ENCODE measurements around the gene TMEM52. TPM values are rescaled to one million over a fixed set of nuclear protein-coding genes. Genes with fewer than 3 reads are reported as not detected.

Gene TMEM52
- polyA plus RNA-seq, 3 donors: 2.3 TPM; not detected in 2

DNA sequence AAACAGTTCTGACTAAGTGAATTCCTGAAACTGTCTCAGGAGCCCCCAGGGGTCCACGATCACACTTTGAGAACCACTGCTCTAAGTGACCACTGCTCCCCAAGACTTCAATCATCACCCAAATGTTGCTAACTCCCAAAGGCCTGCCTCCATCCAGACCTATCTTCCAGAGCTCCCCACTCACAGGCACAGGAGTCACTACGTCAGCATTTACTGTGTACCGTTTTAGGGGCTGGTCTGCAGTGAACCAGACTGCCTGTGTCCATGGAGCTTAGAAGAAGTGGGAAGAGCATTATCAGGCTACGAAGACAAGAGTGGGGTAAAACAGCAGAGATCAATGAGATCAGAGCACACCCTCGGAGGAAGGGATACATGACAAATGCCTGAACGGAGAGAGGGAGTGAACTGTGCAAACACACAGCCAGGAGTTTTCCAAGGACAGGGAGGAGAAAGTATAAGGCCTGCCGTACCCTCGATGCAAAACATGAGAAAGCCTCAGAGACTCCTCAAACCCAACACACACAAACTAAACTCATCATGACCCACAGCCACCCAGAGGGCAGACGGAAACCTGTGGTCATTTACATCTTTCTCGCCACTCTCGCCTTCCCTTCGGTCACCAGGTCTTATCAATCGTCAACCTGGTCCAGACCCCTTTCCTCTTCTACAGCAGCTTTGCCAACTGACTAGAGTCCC is 38.3 kb downstream of the TMEM52 start:
- H3K79me2 ChIP-seq (ENCODE audit: insufficient read depth, low read length): peaks cover 100% of the 10 kb centered on the region
- no peak for DNase-seq
- H3K27ac ChIP-seq (ENCODE audit: low read depth in 1 of 2, low read length in 2 of 2): peak overlapping the region in 1 of 2 donors; percentile 58
- Mint-ChIP-seq H3K4me3 (no peak overlapping the region), H3K4me1 (peaks cover 62% of the 10 kb centered on the region), H3K27ac (peak overlapping the region in 6 of 7 donors; percentile 0 to 86 (median 58)), H3K27me3 (ENCODE audit: low read depth in 3 of 3) (peaks cover 0 to 2% (median 0%) of the 10 kb centered on the region in 3 donors), H3K36me3 (peaks cover 16 to 49% of the 10 kb centered on the region in 2 donors), H3K9me3 (no peaks in the 10 kb centered on the region)
- no peak overlapping the region for H3K4me3 ChIP-seq (replicated peaks in 1 of 3; ENCODE audit: low read depth in 2 of 3, low read length in 3 of 3)
- H3K9ac ChIP-seq (ENCODE audit: insufficient read depth, low read length, poor library complexity, severe bottlenecking): no peak overlapping the region
- no peaks in the 10 kb centered on the region for H3K9me3 ChIP-seq (replicated peaks in 1 of 2; ENCODE audit: control insufficient read depth in 1 of 2, insufficient read depth in 1 of 2, low read length in 2 of 2)
- H3K4me1 ChIP-seq (ENCODE audit: control insufficient read depth in 1 of 2, insufficient read depth in 2 of 2, low read length in 2 of 2): peaks cover 1 to 9% of the 10 kb centered on the region in 2 donors
- H4K20me1 ChIP-seq (ENCODE audit: insufficient read depth, low read length): peaks cover 100% of the 10 kb centered on the region
- H3K36me3 ChIP-seq (replicated peaks in 1 of 2; ENCODE audit: control insufficient read depth in 1 of 2, insufficient read depth in 2 of 2, low read length in 2 of 2): peaks cover 16 to 30% of the 10 kb centered on the region in 2 donors
- H3K4me2 ChIP-seq (replicated peaks; ENCODE audit: extremely low read depth, low read length, poor library complexity, severe bottlenecking): no peak overlapping the region
- intact Hi-C loops (cut with micrococcal nuclease): no loop called here
- 79% methylated on average over 9 of the region's 13 CpGs for whole genome bisulfite sequencing (ENCODE audit: insufficient coverage)
- TF ChIP-seq, protein P1, sequence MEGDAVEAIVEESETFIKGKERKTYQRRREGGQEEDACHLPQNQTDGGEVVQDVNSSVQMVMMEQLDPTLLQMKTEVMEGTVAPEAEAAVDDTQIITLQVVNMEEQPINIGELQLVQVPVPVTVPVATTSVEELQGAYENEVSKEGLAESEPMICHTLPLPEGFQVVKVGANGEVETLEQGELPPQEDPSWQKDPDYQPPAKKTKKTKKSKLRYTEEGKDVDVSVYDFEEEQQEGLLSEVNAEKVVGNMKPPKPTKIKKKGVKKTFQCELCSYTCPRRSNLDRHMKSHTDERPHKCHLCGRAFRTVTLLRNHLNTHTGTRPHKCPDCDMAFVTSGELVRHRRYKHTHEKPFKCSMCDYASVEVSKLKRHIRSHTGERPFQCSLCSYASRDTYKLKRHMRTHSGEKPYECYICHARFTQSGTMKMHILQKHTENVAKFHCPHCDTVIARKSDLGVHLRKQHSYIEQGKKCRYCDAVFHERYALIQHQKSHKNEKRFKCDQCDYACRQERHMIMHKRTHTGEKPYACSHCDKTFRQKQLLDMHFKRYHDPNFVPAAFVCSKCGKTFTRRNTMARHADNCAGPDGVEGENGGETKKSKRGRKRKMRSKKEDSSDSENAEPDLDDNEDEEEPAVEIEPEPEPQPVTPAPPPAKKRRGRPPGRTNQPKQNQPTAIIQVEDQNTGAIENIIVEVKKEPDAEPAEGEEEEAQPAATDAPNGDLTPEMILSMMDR (IDR thresholded peaks at IDR 0.05): no peak
- H2AFZ ChIP-seq (ENCODE audit: insufficient read depth, low read depth, low read length, poor library complexity, severe bottlenecking): no peak overlapping the region
- H3K27me3 ChIP-seq (ENCODE audit: control insufficient read depth in 2 of 2, insufficient read depth in 2 of 2, low read length in 2 of 2): no peaks in the 10 kb centered on the region

DNA sequence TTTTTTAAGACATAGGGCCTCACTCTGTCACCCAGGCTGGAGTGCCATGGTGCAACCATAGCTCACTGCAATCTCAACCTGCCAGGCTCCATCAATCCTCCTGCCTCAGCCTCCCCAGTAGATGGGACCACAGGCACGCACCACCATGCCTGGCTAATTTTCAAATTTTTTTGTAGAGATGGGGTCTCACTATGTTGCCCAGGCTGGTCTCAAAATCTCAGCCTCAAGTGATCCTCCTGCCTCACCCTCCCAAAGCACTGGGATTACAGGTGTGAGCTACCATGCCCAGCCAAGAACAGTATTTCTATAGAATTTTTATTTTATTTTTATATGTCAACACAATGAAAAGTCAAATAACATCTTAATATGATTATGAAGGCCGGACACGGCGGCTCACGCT is 39.1 kb downstream of the TMEM52 start:
- no peak overlapping the region for H3K9ac ChIP-seq (ENCODE audit: insufficient read depth, low read length, poor library complexity, severe bottlenecking)
- 100% methylated on average over 1 of the region's 5 CpGs for WGBS (ENCODE audit: insufficient coverage)
- H3K36me3 ChIP-seq (replicated peaks in 1 of 2; ENCODE audit: control insufficient read depth in 1 of 2, insufficient read depth in 2 of 2, low read length in 2 of 2): peaks cover 16 to 38% of the 10 kb centered on the region in 2 donors
- H3K4me1 ChIP-seq (ENCODE audit: control insufficient read depth in 1 of 2, insufficient read depth in 2 of 2, low read length in 2 of 2): peaks cover 0 to under 1% of the 10 kb centered on the region in 2 donors
- no peaks in the 10 kb centered on the region for H3K9me3 ChIP-seq (replicated peaks in 1 of 2; ENCODE audit: control insufficient read depth in 1 of 2, insufficient read depth in 1 of 2, low read length in 2 of 2)
- Mint-ChIP-seq H3K9me3 (no peaks in the 10 kb centered on the region), H3K36me3 (peaks cover 21 to 56% of the 10 kb centered on the region in 2 donors), H3K27me3 (ENCODE audit: low read depth in 3 of 3) (peaks cover 0 to 2% (median 0%) of the 10 kb centered on the region in 3 donors), H3K4me1 (peaks cover 55% of the 10 kb centered on the region), H3K27ac (peak overlapping the region in 2 of 7 donors; percentile 5 to 80), H3K4me3 (no peak overlapping the region)
- no peak overlapping the region for H3K27ac ChIP-seq (ENCODE audit: low read depth in 1 of 2, low read length in 2 of 2)
- no peak overlapping the region for H2AFZ ChIP-seq (ENCODE audit: insufficient read depth, low read depth, low read length, poor library complexity, severe bottlenecking)
- no peak overlapping the region for H3K4me2 ChIP-seq (replicated peaks; ENCODE audit: extremely low read depth, low read length, poor library complexity, severe bottlenecking)
- H3K79me2 ChIP-seq (ENCODE audit: insufficient read depth, low read length): peaks cover 100% of the 10 kb centered on the region
- TF ChIP-seq, protein P1 (IDR thresholded peaks at IDR 0.05): no peak
- peaks cover 100% of the 10 kb centered on the region for H4K20me1 ChIP-seq (ENCODE audit: insufficient read depth, low read length)
- intact Hi-C loops (cut with micrococcal nuclease): no loop called here
- DNase-seq: no peak
- H3K27me3 ChIP-seq (ENCODE audit: control insufficient read depth in 2 of 2, insufficient read depth in 2 of 2, low read length in 2 of 2): no peaks in the 10 kb centered on the region
- H3K4me3 ChIP-seq (replicated peaks in 1 of 3; ENCODE audit: low read depth in 2 of 3, low read length in 3 of 3): no peak overlapping the region
